Activated T-cell treated with anti-CD3 and anti-CD28 coated beads for 4 hours (primary cell): ENCODE results near the gene OR2T5.
"Not testable (repeated sequence)": the region's sequence is repeated elsewhere in the genome, so short reads cannot be mapped to it uniquely, and the experiment has no call there.

Experiments used
- DNase-seq: peaks from one replicate; pipeline ENCODE4 v3.0.0-alpha.2; 2020

Gene OR2T5

GRCh38 chr1:248488289-248488688 lies at the start of gene OR2T5:
Gene OR2T5 (plus strand): TSS chr1:248488589. CDS start chr1:248488589, 0 bp downstream.
- not testable (repeated sequence) for DNase-seq

GRCh38 chr1:248438668-248439067 lies 49.7 kb upstream of the OR2T5 start:
- not testable (repeated sequence) for DNase-seq

GRCh38 chr1:248439283-248439682 lies 49.1 kb upstream of the OR2T5 start:
- not testable (repeated sequence) for DNase-seq

GRCh38 chr1:248442500-248443277 lies 45.7 kb upstream of the OR2T5 start:
- DNase-seq: not testable (repeated sequence)

- not testable (repeated sequence) for DNase-seq
Measured at GRCh38 chr1:248444603-248445002, 43.8 kb upstream of the OR2T5 start.

- DNase-seq: not testable (repeated sequence)
Measured at GRCh38 chr1:248445399-248445798, 43.0 kb upstream of the OR2T5 start, which contains the start of gene OR2T2. Gene OR2T2 (plus strand): TSS chr1:248445637. CDS start chr1:248452798, 7,161 bp downstream.

GRCh38 chr1:248448409-248449074 lies 39.8 kb upstream of the OR2T5 start:
- DNase-seq: not testable (repeated sequence)

GRCh38 chr1:248449821-248450465 lies 38.4 kb upstream of the OR2T5 start:
- DNase-seq: not testable (repeated sequence)

GRCh38 chr1:248450466-248451145 lies 37.8 kb upstream of the OR2T5 start:
- not testable (repeated sequence) for DNase-seq

GRCh38 chr1:248453619-248454018 lies 34.8 kb upstream of the OR2T5 start:
- DNase-seq: not testable (repeated sequence)

GRCh38 chr1:248455045-248455444 lies 33.3 kb upstream of the OR2T5 start:
- DNase-seq: not testable (repeated sequence)

GRCh38 chr1:248456635-248457034 lies 31.8 kb upstream of the OR2T5 start:
- not testable (repeated sequence) for DNase-seq

GRCh38 chr1:248459117-248459516 lies 29.3 kb upstream of the OR2T5 start:
- not testable (repeated sequence) for DNase-seq

- no peak for DNase-seq
Measured at GRCh38 chr1:248471154-248471553, 17.2 kb upstream of the OR2T5 start.

GRCh38 chr1:248472111-248472510 lies 16.3 kb upstream of the OR2T5 start:
- not testable (repeated sequence) for DNase-seq

- DNase-seq: not testable (repeated sequence)
Measured at GRCh38 chr1:248473051-248473450, 15.3 kb upstream of the OR2T5 start, which contains the start of gene OR2T3. Gene OR2T3 (plus strand): TSS chr1:248473351. CDS start chr1:248473351, 0 bp downstream.

GRCh38 chr1:248475660-248476059 lies 12.7 kb upstream of the OR2T5 start:
- DNase-seq: not testable (repeated sequence)

- DNase-seq: not testable (repeated sequence)
Measured at GRCh38 chr1:248481686-248482579, 6.5 kb upstream of the OR2T5 start.

GRCh38 chr1:248496661-248497060 lies 8.3 kb downstream of the OR2T5 start:
- not testable (repeated sequence) for DNase-seq

- not testable (repeated sequence) for DNase-seq
Measured at GRCh38 chr1:248500305-248501035, 12.1 kb downstream of the OR2T5 start.

GRCh38 chr1:248507773-248508172 lies 19.4 kb downstream of the OR2T5 start, which contains the start of gene OR2G6:
Gene OR2G6 (plus strand): TSS chr1:248508073. CDS start chr1:248521647, 13,574 bp downstream.
- not testable (repeated sequence) for DNase-seq
